Heart left ventricle (tissue), 13 donors: ENCODE data around the gene MXRA8.

Experiments
- POLR2A ChIP-seq, 2 donors: fragments of 450-650 bp; IDR thresholded peaks; one replicate each; pipeline ENCODE4 v1.6.1; 2017; ENCODE audit warnings: antibody characterized with exemption in 2 of 2, mild to moderate bottlenecking in 2 of 2, moderate library complexity in 2 of 2
- TF ChIP-seq, protein P1 (sequence below), 12 donors: fragments of 200-600 bp; sonication (generic) in 4 of 12; IDR thresholded peaks; one replicate each; pipeline versions ENCODE4 v1.5.0 to v1.8.0; 2018 to 2022; ENCODE audit warnings: antibody characterized with exemption in 12 of 12, mild to moderate bottlenecking in 5 of 12
- donor health status: ischemic (EF 13 %, LVEDD 7.1; RV severe dilation, severe dysfunction).
- donor health status: DM: no; HTN: yes; CAD: no.
- donor health status: DM: no; HTN: no; CAD: no.
- donor health status: ischemic (EF 25% LVEDD 6.9; RV normal size, moderate dysfunction).
- donor health status: ischemic (EF 25% LVEDD 5.7; RV mildly dilated, moderate dysfunction).
- donor health status: ischemic (EF 35%, LVEDD 5.7; RV mildly dilated, moderate dysfunction).
- donor health status: nonischemic (EF 11% LVEDD 7.7; RV severe dilation, severe dysfunction).
- donor health status: DM: yes; HTN: yes; CAD: no.
- donor health status: PGD.
- donor health status: ischemic (EF 29% LVEDD 5.4; RV normal size, mild dysfunction).
- donor health status: nonischemic (EF 23%, LVEDD 6.1; RV moderate dilation, normal function).

DNA sequence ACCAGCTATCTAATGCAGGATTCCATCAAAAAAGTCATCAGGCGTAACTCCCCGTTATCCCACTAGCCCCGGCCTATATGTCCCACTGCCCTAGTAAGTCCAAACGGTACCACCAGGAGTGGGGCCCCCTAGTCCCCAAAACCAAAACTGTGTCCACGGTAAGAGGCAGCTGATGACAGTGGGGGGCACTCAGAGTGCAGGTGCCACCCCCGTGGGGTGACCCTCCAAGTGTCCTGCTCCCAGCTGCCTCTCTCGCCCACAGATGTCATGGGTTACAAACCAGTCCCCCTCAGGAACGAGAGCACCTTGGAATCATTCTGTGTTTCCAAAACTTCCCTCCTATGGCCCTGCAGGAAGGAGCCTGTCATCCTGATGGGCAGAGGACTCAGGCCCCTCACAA, 27.6 kb upstream of the MXRA8 start:
- TF ChIP-seq, protein P1, sequence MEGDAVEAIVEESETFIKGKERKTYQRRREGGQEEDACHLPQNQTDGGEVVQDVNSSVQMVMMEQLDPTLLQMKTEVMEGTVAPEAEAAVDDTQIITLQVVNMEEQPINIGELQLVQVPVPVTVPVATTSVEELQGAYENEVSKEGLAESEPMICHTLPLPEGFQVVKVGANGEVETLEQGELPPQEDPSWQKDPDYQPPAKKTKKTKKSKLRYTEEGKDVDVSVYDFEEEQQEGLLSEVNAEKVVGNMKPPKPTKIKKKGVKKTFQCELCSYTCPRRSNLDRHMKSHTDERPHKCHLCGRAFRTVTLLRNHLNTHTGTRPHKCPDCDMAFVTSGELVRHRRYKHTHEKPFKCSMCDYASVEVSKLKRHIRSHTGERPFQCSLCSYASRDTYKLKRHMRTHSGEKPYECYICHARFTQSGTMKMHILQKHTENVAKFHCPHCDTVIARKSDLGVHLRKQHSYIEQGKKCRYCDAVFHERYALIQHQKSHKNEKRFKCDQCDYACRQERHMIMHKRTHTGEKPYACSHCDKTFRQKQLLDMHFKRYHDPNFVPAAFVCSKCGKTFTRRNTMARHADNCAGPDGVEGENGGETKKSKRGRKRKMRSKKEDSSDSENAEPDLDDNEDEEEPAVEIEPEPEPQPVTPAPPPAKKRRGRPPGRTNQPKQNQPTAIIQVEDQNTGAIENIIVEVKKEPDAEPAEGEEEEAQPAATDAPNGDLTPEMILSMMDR (IDR thresholded peaks at IDR 0.05) = no peak
- no peak for TF ChIP-seq POLR2A (IDR thresholded peaks at IDR 0.05)
